Thyroid gland (tissue), 4 donors: ENCODE data around the gene SCP2.

Experiments used
- CTCF ChIP-seq, 6 experiments: fragments of 200-600 bp in 3 of 6; fragments of 450-650 bp in 3 of 6; sonication (generic) in 3 of 6; IDR thresholded peaks; one replicate each; pipeline ENCODE4 v1.5.1; 2016 to 2019; ENCODE audit warnings: antibody characterized with exemption in 6 of 6, mild to moderate bottlenecking in 2 of 6, inconsistent platforms in 1 of 6, moderate library complexity in 1 of 6
- POLR2A ChIP-seq, 2 donors: fragments of 450-650 bp; IDR thresholded peaks; one replicate each; pipeline ENCODE4 v1.6.1; 2017; ENCODE audit warnings: antibody characterized with exemption in 2 of 2, mild to moderate bottlenecking in 2 of 2, moderate library complexity in 1 of 2

- no peak for TF ChIP-seq CTCF (IDR thresholded peaks at IDR 0.05)
- no peak for TF ChIP-seq POLR2A (IDR thresholded peaks at IDR 0.05)
Observed at GRCh38 chr1:52904927-52905698, 22.0 kb upstream of the SCP2 start.
